Measurements from ENCODE around the gene PROSER3.

PROSER3 gene

GRCh38 chr19:35757749-35758608, at the start of gene PROSER3:
TSS of gene PROSER3 (plus strand) at chr19:35758176. CDS start at chr19:35758216, 40 bp downstream.
- DNase-seq = peak; percentile 100

- no peak for DNase-seq
These were observed 49.6 kb upstream of the PROSER3 start for GRCh38 chr19:35708391-35708790.

- DNase-seq = peak; percentile 24
These were observed 46.9 kb upstream of the PROSER3 start for GRCh38 chr19:35710784-35711723.

- DNase-seq = peak; percentile 50
These were observed 45.1 kb upstream of the PROSER3 start for GRCh38 chr19:35712567-35713505.

- no peak for DNase-seq
These were observed 44.5 kb upstream of the PROSER3 start for GRCh38 chr19:35713506-35713850.

- DNase-seq = no peak
These were observed 44.0 kb upstream of the PROSER3 start for GRCh38 chr19:35713904-35714495.

- no peak for DNase-seq
These were observed 43.2 kb upstream of the PROSER3 start for GRCh38 chr19:35714601-35715354.

GRCh38 chr19:35715355-35715809, 42.6 kb upstream of the PROSER3 start:
- DNase-seq = no peak

- DNase-seq = no peak
These were observed 41.8 kb upstream of the PROSER3 start for GRCh38 chr19:35715981-35716800.

- DNase-seq = peak; percentile 98
These were observed 40.9 kb upstream of the PROSER3 start for GRCh38 chr19:35716801-35717664.

GRCh38 chr19:35717665-35718344, 40.2 kb upstream of the PROSER3 start, which contains the start of gene KMT2B:
TSS of gene KMT2B (plus strand) at chr19:35718003. CDS start at chr19:35718019, 16 bp downstream.
- DNase-seq = no peak

GRCh38 chr19:35718345-35719041, 39.5 kb upstream of the PROSER3 start:
- DNase-seq = peak; percentile 42

- no peak for DNase-seq
These were observed 38.4 kb upstream of the PROSER3 start for GRCh38 chr19:35719402-35720162.

GRCh38 chr19:35720163-35720524, 37.8 kb upstream of the PROSER3 start:
- no peak for DNase-seq

- no peak for DNase-seq
These were observed 37.3 kb upstream of the PROSER3 start for GRCh38 chr19:35720648-35721047.

- no peak for DNase-seq
These were observed 36.6 kb upstream of the PROSER3 start for GRCh38 chr19:35721374-35721773.

GRCh38 chr19:35722461-35722860, 35.5 kb upstream of the PROSER3 start:
- no peak for DNase-seq

Data from CD4-positive, alpha-beta T cell treated with Interleukin-12 subunit alpha and Interleukin-12 subunit beta, for 1 hour (primary cell).